ENCODE results near the gene TMOD2.
A peak's percentile ranks its signal among the peaks of the same experiment; 100 is the strongest.

- TF ChIP-seq CTCF (conservative IDR thresholded peaks at IDR 0.05 in 1 of 2, IDR thresholded peaks at IDR 0.05 in 1 of 2; ENCODE audit: extremely low read depth in 1 of 2, insufficient read depth in 1 of 2, low read depth in 1 of 2, low read length in 2 of 2) (peak in 1 of 2 donors; percentile 25), EZH2 (IDR thresholded peaks at IDR 0.05; ENCODE audit: borderline replicate concordance, low read length) (no peak)
Measured at GRCh38 chr15:51727141-51727897, 24.1 kb upstream of the TMOD2 start.
